Glomerular visceral epithelial cell (primary cell): ENCODE data around the gene ZBED1.
"Not testable (repeated sequence)": the region's sequence is repeated elsewhere in the genome, so short reads cannot be mapped to it uniquely, and the experiment has no call there.

Experiments
- DNase-seq: peaks from one replicate; pipeline ENCODE4 v3.0.0-alpha.2; 2016; ENCODE audit errors: extremely low spot score

Gene ZBED1

DNA sequence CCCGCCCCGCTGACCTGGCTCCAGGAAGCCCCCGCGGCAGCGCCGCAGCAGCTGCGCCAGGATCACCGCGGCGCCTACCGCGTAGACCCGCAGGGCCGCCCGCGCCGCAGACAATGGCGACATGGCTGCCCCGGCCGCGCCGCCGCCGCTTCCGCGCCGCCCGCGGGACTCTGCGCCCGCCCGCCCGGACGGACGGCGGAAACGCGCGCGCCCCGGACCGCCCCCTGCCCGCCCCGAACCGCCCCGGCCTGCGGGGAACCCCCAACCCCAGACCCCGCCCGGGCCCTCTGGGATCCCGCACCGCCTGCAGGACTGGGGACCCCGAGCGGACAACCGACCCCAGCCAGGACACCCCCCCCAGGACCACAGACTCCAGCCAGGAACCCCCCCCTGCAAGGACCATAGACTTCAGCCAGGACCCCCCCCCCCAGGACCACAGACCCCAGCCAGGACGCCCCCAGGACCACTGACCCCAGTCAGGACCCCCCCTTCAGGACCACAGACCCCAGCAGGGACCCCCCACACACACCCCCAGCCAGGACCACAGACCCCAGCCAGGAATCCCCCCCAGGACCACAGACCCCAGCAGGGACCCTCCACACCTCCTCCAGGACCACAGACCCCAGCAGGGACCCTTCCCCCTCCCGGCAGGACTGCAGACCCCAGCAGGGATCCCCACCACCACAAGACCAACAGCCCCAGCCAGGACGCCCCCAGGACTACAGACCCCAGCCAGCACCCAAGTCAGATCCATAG lies at the start of gene ZBED1, which contains the start of gene DHRSX:
Gene ZBED1 (minus strand): TSS at position 174 of the 756 bp plus-strand sequence. CDS start 10,257 bp downstream, outside the sequence.
Gene DHRSX (minus strand): TSS at position 174 of the 756 bp plus-strand sequence. CDS start 51 bp downstream, at position 123.
- DNase-seq = peak; percentile 36

DNA sequence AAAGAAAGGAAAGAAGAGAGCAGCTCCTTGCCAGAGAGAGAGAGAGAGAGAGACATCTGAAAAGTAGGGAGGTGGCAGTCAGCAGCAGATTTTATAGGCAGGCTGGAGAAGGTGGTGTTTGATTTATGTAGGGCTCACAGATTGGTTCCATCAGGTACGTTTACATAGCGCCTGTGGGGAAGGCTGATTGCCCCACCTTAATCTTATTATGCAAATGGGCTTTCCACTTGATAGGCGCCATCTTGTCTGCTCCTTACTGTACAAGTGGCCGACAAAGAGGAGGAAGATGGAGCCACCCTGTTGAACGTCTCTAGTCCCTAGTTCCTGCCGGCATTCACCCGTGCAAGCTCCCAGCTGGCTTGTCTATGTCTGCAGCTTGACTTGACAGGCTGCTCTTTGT lies 49.1 kb upstream of the ZBED1 start:
- no peak for DNase-seq

DNA sequence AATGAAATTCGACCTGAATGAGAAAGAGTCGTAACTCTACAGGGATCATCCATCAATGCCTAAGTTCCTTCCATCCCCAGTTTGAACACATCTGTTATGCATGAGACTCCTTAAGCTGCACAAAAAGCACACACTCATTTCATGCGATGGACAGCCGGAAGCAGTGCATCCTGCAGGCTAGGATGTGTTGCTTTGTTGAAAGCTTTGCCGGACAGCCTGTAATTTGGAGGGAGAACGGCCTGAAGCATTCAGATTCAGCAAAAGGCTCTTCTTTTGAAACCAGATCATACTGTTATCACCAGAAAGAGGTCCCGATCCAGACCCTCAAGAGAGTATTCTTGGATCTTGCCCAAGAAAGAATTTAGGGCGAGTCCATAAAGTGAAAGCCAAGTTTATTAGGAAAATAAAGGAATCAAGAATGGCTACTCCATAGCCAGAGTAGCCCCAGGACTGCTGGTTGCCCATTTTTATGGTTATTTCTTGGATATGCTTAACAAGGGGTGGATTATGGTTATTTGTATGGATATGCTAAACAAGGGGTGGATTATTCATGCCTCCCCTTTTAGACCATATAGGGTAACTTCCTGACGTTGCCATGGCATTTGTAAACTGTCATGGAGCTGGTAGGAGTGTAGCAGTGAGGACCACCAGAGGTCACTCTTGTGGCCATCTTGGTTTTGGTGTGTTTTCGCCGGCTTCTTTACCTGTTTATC lies 48.1 kb upstream of the ZBED1 start:
- no peak for DNase-seq

DNA sequence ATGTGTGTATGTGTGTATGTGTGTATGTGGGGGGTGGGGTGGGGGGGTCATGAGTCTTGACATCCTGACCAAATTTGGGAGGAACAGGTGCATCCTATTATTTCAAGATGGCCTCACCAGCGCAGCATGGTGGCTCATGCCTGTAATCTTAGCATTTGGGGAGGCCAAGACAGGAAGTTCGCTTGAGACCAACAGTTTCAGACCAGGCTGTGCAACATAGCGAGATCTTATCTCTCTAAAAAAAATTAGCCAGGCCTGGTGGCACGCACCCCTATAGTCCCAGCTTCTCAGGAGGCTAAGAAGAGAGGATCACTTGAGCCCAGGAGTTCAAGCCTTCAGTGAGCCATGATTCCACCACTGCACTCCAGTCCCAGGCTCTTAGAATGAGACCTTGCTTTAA lies 47.0 kb upstream of the ZBED1 start:
- no peak for DNase-seq

- DNase-seq = no peak
Observed at GRCh38 chrX:2546496-2546895, 45.7 kb upstream of the ZBED1 start.

- no peak for DNase-seq
Observed at GRCh38 chrX:2545144-2545543, 44.4 kb upstream of the ZBED1 start.

- no peak for DNase-seq
Observed at GRCh38 chrX:2542826-2543521, 42.2 kb upstream of the ZBED1 start.

- DNase-seq = no peak
Observed at GRCh38 chrX:2541603-2542002, 40.8 kb upstream of the ZBED1 start.

DNA sequence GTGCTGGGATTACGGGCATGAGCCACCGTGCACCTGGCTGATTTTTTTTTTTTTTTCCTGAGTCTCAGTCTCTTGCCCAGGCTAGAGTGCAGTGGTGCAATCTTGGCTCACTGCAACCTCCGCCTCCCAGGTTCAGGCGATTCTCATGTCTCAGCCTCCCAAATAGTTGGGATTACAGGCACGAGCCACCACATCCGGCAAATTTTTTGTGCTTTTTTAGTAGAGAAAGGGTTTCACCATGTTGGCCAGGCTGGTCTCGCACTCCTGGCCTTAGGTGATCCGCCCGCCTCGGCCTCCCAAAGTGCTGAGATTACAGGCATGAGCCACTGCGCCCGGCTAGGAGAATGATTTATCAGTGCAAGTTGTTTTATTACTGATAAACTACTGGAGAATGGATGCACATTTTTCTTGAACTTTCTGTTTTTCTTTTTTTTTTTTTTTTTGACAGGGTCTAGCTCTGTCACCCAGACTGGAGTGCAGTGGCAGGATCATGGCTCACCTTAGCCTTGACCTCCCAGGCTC lies 39.7 kb upstream of the ZBED1 start:
- DNase-seq = peak; percentile 19

DNA sequence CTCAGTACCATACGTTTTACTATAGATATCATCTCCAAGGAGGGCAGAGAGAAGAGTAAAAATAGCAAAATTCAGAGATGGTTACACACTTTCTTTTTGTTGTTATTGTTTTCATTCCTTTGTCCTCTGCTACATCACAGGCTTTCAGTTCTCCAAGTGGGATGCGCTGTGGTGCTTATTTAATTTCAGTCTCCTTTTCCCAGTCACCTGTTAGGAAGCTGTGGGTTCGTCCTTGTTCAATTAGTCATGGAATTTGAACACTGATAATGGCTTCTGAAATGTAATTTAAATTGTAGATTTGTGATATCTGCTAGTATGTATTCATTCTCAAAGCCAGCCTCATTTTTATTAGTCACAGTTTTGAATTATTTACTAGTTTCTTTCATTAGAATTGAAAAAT lies 38.8 kb upstream of the ZBED1 start:
- DNase-seq = no peak

DNA sequence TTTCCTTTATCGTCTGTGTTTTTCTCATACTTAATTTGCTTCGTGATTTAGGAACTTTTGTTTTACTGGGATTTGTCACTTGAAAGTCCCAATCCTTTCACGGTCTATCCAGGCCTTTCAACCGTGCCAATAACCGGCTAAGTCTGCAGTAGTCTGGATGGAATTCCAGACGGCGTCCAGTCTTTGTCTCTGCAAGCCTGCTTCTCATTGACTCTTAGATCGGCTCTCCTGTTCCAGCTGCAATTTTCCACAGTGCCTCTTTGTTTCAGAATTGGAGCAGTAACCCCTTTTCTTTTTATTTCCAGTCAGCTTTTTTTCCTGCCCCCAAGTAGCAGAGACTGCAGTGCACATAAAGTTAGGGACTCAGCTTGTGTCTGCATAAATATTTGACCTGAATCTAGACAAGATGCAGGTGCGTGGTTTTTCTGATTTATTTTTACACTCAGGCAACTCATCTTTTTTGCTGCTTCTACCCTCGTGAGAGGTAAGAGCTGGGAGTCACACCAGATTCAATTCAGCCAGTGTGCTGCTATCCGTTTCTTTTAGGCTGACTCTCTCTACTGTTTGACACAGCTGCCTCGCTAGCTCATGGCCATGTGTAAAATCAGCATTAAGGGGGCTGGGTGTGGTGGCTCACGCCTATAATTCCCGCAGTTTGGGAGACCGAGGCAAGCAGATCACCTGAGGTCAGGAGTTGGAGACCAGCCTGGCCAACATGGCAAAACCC lies 37.4 kb upstream of the ZBED1 start:
- no peak for DNase-seq

DNA sequence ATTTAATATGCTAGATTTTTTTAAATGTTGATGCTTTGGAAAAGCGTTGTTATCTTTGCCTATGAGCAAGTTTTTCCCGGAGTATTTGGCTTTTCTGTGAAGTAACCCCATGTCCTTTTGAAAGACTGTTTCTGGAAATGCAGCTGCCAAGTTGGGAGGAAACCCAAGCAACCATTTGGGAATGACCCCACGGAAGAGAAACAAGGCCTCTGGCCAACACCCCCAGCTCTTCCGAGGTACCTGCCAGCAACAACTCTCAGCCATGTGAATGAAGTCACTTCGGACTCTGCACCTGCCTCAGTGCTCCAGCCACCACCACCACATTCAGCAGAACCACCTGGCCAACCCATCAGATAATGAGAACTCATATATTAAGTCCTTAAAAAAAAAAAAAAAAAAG lies 36.2 kb upstream of the ZBED1 start:
- no peak for DNase-seq

- DNase-seq = no peak
Observed at GRCh38 chrX:2536141-2536540, 35.4 kb upstream of the ZBED1 start.

DNA sequence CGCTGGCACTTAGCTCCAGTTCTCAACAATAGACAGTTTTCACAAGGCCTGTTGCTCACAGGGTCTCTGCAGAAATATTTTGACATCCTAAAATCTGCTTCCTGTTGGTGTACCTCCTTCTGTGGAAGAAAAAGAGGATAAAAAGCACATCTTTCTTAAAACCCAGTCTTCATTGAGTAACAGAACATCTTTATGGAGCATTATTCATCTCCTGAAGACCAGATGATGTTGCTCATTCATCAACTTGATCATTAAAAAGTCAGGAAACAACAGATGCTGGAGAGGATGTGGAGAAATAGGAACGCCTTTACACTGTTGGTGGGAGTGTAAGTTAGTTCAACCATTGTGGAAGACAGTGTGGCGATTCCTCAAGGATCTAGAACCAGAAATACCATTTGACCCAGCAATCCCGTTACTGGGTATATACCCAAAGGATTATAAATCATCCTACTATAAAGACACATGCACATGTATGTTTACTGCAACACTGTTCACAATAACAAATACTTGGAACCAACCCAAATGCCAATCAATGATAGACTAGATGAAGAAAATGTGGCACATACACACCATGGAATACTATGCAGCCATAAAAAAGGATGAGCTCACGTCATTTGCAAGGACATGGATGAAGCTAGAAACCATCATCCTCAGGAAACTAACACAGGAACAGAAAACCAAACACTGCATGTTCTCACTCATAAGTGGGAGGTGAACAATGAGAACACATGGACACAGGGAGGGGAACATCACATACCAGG lies 33.7 kb upstream of the ZBED1 start:
- not testable (repeated sequence) for DNase-seq

DNA sequence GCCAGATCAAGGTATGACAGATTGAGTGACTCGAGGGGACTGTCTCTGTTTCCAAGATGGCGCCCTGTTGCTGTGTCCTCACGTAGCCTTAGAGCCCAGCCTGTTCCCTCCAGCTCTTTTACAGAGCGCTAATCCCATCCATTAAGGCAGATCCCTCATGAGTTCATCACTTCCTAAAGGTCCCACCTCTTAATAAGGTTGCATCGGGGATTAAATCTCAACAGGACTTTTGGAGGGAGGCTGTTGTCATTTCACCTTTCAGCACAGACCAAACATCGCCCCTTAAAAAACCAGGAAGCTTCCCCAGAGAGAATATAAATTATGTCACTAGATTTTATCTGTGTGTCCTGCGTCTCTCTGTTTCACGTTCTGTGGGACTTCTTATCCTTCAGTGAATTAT lies 32.6 kb upstream of the ZBED1 start:
- no peak for DNase-seq

DNA sequence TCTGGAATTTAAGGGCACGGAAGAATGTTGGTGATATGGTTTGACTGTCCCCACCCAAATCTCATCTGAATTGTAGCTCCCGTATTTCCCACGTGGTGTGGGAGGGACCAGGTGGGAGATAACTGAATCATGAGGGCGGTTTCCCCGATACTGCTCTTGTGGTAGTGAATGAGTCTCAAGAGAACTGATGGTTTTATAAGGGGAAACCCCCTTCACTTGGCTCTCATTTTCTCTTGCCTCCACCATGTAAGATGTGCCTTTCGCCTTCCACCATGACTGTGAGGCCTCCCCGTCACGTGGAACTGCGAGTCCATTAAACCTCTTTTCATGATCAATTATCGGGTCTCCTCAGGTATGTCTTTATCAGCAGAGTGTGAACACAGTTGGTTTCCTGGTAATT lies 25.6 kb upstream of the ZBED1 start:
- no peak for DNase-seq

GRCh38 chrX:2523911-2524310 lies 23.1 kb upstream of the ZBED1 start:
- no peak for DNase-seq

- no peak for DNase-seq
Observed at GRCh38 chrX:2521927-2522386, 21.2 kb upstream of the ZBED1 start.

GRCh38 chrX:2521092-2521926 lies 20.5 kb upstream of the ZBED1 start:
- no peak for DNase-seq

- no peak for DNase-seq
Observed at GRCh38 chrX:2520539-2520938, 19.8 kb upstream of the ZBED1 start.
